GM19193 (cell line): ENCODE data around the gene UNC13B.

ENCODE experiments used
- POLR2A ChIP-seq: IDR thresholded peaks from 4 replicates; pipeline ENCODE4 v1.6.1; 2011; ENCODE audit not compliant: insufficient read depth, insufficient read length; ENCODE audit errors: extremely low read depth

UNC13B gene

GRCh38 chr9:35161713-35162604 lies at the start of gene UNC13B:
Gene UNC13B, plus strand, starts transcription at chr9:35162009. Its CDS starts 275 bp downstream, at chr9:35162284.
- peak; percentile 47 for TF ChIP-seq POLR2A

- no peak for TF ChIP-seq POLR2A
These were observed 49.4 kb upstream of the UNC13B start for GRCh38 chr9:35112257-35113020.

DNA sequence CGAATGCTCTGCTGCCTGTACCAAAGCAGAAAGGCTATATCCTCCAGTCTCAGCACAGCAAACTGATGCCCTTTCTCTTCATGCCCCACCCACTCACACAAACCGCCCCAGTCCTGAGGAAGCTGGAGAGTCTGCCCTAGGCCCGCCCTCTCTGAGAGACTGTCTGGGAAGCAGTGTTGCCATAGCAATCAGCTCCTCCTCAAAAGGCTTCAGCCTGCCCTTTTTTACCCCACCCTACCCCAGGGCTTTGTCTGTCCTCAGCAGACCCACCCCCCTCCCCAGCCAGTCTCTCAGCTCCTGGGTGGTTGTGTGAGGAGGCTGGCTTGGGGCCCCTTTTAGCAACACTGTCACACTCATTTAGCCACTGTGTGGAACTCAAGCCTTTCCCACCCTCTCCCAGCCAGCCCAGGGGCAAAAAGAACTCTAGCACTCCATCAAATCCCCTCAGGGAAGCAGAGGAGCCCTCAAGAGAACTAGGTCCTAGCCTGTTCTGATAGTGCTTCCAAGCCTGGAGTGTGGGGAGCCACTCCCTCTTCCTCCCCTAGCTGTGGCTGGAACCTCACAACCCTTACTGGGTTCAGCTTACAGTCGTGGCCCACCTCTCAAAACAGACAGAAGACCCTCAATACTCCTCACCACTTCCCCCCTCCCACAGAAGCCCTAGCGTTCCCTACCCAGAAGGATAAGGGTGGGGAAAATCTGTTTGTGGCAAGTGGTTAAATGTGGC lies 47.5 kb upstream of the UNC13B start:
- no peak for TF ChIP-seq POLR2A

- peak; percentile 8 for TF ChIP-seq POLR2A
These were observed 46.8 kb upstream of the UNC13B start for GRCh38 chr9:35114840-35115628.

GRCh38 chr9:35115680-35116538 lies 45.9 kb upstream of the UNC13B start, which contains the start of gene ATOSB:
Gene ATOSB, minus strand, starts transcription at chr9:35115862. Its CDS starts 7,588 bp downstream, at chr9:35108274.
- TF ChIP-seq POLR2A: peak; percentile 36

DNA sequence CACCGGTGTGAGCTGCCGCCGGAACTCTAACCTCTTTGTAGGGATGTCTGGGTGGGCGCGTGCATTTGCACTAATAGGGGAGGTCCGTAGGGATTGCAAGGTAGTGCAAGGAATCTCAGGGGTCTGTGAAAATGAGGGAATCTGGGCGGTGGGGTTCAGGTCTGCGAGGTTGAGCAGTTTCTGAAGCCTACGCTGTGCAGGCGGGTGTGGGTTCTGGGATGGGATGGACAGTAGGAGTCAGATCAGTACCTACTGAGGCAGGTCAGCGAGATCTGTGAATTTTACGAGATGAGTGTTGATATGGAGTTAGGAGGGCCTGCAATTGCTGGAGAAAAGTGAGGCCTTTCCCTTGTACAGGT lies 45.3 kb upstream of the UNC13B start:
- no peak for TF ChIP-seq POLR2A

GRCh38 chr9:35116898-35117551 lies 44.8 kb upstream of the UNC13B start:
- TF ChIP-seq POLR2A: no peak

DNA sequence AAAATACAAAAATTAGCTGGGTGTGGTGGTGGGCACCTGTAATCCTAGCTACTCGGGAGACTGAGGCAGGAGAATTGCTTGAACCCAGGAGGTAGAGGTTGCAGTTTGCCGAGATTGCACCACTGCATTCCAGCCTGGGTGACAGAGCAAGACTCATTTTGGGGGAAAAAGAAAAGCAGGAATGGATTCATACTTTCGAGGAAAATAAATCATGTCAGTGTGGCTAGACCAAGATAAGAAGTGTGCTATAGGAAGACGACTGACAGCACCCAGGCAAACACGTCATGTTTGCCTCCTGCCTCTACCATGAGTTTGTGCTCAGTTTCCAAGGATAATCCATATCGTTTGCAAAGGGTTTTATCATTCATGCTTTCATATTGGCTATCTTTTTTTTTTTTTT lies 26.9 kb upstream of the UNC13B start:
- no peak for TF ChIP-seq POLR2A

DNA sequence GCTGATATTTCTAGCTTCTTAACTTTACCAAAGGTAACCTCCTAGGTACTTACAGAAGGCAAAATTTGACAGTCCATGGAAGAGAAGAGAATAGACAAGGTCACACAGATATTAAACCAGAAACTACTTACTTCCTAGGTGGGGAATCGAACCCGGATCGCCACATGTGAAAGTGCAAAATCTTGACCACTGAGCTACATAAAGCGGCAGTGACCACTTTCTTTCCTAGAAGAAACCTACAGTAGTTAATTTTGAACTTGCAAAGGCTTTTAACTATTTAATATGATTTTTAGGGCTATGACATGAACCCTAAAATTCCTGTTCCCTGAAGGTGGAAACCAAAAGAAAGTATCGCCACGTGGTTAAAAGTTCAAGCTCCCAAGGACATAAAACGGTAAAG lies 25.8 kb upstream of the UNC13B start:
- no peak for TF ChIP-seq POLR2A

DNA sequence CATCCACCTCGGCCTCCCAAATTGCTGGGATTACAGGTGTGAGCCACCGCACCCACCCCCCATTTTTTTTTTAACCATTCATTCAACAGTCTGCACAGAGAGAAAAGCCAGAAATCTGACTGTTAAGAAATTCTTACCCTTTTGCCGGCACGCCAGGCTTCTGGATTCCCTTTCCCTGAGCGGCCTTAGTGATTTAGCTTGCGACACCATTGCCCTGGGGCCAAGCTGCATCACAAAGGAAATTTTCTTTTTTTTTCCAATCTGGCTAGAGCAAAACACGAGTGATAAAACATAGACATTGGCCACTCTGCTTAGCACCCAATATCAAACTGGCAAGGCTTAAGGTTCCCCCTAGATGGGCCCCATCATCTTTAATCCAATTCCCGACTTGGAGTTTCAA lies 24.9 kb upstream of the UNC13B start:
- TF ChIP-seq POLR2A: no peak

- no peak for TF ChIP-seq POLR2A
These were observed 21.7 kb upstream of the UNC13B start for GRCh38 chr9:35140093-35140492.

GRCh38 chr9:35142037-35142436 lies 19.8 kb upstream of the UNC13B start:
- no peak for TF ChIP-seq POLR2A

DNA sequence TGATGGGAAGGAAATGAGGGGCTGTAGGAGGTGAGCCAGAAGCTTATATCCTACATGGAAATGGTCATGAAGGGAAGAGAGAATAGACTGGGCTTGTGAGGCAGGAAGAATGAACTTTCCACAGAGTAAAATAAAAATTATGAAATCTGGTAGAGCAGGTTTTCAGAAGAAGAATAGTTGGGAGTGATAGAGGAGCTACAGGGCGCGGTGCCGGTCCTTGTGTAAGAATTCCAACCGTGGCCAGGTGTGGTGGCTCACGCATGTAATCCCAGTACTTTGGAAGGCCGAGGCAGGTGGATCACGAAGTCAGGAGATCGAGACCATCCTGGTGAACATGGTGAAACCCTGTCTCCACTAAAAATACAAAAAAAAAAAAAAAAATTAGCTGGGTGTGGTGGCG lies 8.9 kb upstream of the UNC13B start:
- TF ChIP-seq POLR2A: no peak
